ENCODE measurements around the gene TXNRD1.

The TXNRD1 gene

DNA sequence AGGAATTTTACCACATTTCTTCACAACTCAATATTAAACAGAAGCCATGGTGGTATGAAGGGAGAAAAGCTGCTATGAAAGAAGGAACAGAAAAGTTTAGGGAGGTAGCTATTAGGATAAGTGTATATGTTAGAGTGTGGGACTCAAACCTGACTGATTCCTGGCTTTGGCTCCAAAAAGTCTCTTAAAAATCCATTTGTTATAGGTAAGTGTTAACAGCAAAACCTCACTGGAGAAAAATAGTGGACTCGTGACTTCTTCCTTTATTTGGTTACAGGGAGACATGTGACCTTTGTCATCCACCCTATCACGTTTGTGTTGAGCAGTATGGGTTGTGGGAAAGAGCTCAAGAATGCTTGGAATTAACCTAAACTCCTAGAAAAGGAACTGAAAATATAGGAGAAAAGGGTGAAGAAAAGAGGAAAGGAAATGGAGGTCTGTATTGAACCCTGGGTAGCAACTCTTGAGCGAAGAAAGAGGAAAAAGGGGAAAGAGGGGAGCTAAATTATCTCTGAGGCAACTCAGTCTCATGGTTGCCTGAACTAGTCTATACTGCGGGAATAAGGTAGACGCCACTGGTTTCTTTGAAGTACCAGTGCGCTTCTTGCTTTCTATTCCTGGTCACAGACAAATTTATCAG is 84.4 kb downstream of the TXNRD1 start:
- Histone ChIP-seq H3K36me3 (ENCODE audit: control insufficient read depth, insufficient read depth, low read length) (no peaks in the 10 kb centered on the region), H3K4me1 (peaks cover 4% of the 10 kb centered on the region)

DNA sequence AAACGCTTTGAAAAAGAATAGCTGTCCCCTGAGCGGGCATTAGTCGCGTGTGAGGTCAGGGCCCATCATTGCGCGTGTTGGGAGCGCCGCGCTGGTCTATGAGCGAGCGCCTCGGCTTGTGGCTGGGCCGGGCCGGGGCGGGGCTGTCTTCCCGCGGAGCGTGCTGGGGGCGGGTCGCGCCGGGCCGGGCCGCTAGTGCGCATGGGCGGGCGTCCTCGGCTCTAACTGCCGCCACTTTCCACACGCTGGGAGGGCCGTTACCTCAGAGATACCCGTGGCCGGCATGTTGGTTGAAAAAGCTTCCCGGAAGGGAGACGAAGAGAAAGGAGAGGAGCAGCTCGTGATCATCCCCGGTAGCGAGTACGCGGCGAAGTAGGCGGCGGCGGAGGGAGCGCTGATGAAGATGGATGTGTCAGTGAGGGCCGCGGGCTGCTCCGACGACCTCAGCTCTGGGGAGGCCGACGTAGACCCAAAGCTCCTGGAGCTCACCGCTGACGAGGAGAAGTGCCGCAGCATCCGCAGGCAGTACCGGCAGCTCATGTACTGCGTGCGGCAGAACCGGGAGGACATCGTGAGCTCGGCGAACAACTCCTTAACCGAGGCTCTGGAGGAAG is 88.1 kb downstream of the TXNRD1 start, which contains the start of gene EID3:
EID3 (plus strand) TSS at position 202 of the 614 bp plus-strand sequence; CDS start at position 398, 196 bp downstream.
- peaks cover 4% of the 10 kb centered on the region for H3K4me1 ChIP-seq
- H3K27me3 ChIP-seq (ENCODE audit: control insufficient read depth, insufficient read depth, low read length) = no peaks in the 10 kb centered on the region
- H3K79me2 ChIP-seq = peaks cover 21% of the 10 kb centered on the region

More for the DNA sequence above, 84.4 kb downstream of the TXNRD1 start:
- Histone ChIP-seq H3K27ac (no peak overlapping the region), H3K4me3 (ENCODE audit: low read depth, low read length) (no peak overlapping the region), H3K27me3 (ENCODE audit: control insufficient read depth, insufficient read depth, low read length) (no peaks in the 10 kb centered on the region), H3K9ac (no peak overlapping the region), H3K9me3 (ENCODE audit: control insufficient read depth, low read length) (no peaks in the 10 kb centered on the region), H2AFZ (no peak overlapping the region), H3K79me2 (peaks cover 21% of the 10 kb centered on the region), H3K4me2 (ENCODE audit: low read length) (no peak overlapping the region)
- TF ChIP-seq, protein P1, sequence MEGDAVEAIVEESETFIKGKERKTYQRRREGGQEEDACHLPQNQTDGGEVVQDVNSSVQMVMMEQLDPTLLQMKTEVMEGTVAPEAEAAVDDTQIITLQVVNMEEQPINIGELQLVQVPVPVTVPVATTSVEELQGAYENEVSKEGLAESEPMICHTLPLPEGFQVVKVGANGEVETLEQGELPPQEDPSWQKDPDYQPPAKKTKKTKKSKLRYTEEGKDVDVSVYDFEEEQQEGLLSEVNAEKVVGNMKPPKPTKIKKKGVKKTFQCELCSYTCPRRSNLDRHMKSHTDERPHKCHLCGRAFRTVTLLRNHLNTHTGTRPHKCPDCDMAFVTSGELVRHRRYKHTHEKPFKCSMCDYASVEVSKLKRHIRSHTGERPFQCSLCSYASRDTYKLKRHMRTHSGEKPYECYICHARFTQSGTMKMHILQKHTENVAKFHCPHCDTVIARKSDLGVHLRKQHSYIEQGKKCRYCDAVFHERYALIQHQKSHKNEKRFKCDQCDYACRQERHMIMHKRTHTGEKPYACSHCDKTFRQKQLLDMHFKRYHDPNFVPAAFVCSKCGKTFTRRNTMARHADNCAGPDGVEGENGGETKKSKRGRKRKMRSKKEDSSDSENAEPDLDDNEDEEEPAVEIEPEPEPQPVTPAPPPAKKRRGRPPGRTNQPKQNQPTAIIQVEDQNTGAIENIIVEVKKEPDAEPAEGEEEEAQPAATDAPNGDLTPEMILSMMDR (IDR thresholded peaks at IDR 0.05) = no peak

DNA sequence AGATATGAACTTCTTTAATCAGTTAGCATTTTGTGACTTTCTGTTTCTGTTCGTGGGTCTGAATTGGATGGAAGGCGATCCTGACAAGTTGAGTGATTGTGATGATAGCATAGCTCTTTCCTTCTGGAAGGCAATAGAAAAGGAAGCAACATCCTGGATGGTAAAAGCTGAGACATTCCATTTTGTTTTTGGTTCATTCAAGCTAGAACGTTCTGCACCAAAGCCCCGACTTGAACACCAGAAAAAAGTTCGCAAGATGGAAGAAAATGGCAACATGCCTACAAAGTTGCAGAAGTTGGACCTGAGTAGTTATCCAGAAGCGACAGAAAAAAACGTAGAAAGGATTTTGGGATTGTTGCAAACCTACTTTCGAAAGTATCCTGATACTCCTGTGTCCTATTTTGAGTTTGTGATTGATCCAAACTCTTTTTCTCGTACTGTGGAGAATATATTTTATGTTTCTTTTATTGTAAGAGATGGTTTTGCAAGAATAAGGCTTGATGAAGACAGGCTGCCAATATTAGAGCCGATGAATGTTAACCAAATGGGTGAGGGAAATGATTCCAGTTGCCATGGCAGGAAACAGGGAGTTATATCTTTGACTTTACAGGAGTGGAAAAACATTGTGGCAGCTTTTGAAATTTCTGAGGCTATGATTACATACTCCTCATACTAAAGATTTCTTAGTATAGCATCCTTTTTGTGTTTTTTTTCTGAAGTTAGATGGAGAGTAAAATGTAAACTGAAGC is 88.9 kb downstream of the TXNRD1 start:
- no peak overlapping the region for H3K9ac ChIP-seq
- H3K27me3 ChIP-seq (ENCODE audit: control insufficient read depth, insufficient read depth, low read length) = no peaks in the 10 kb centered on the region
- no peaks in the 10 kb centered on the region for H3K36me3 ChIP-seq (ENCODE audit: control insufficient read depth, insufficient read depth, low read length)
- no peak overlapping the region for H3K4me2 ChIP-seq (ENCODE audit: low read length)
- H3K4me3 ChIP-seq (ENCODE audit: low read depth, low read length) = no peak overlapping the region
- no peaks in the 10 kb centered on the region for H3K9me3 ChIP-seq (ENCODE audit: control insufficient read depth, low read length)
- TF ChIP-seq, protein P1 (IDR thresholded peaks at IDR 0.05) = no peak
- H3K27ac ChIP-seq = peak overlapping the region; percentile 58
- H2AFZ ChIP-seq = peak overlapping the region; percentile 71
- H3K79me2 ChIP-seq = peaks cover 26% of the 10 kb centered on the region
- peaks cover 4% of the 10 kb centered on the region for H3K4me1 ChIP-seq

More for the DNA sequence above, 88.1 kb downstream of the TXNRD1 start, which contains the start of gene EID3:
- no peak within 1 kb of the TSS for H3K9ac ChIP-seq
- H3K27ac ChIP-seq = peak within 1 kb of the TSS; percentile 58
- H2AFZ ChIP-seq = peak within 1 kb of the TSS; percentile 71
- no peaks in the 10 kb centered on the region for H3K9me3 ChIP-seq (ENCODE audit: control insufficient read depth, low read length)
- peak within 1 kb of the TSS; percentile 37 for H3K4me2 ChIP-seq (ENCODE audit: low read length)
- no peaks in the 10 kb centered on the region for H3K36me3 ChIP-seq (ENCODE audit: control insufficient read depth, insufficient read depth, low read length)
- TF ChIP-seq, protein P1 (IDR thresholded peaks at IDR 0.05) = no peak
- peak within 1 kb of the TSS; percentile 44 for H3K4me3 ChIP-seq (ENCODE audit: low read depth, low read length)

DNA sequence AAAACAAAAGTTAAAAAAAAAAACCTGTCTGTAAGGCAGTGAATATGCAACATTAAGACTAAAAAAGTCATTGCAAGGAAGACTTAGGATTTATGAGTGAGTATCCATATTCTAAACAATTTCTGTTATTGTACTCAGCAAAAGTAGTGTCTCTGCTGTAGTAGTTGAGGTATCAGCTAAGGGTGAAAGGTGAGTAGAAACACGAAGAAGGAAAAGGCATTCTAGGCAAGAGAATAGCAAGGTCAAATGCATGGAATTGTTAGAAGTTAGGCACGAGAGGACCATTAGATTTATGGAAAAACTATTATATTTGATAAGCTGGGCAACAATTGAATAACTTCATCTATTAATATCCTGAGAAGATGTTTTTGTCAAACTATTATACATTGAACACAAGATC is 89.8 kb downstream of the TXNRD1 start:
- H3K27ac ChIP-seq = no peak overlapping the region
- no peak overlapping the region for H3K9ac ChIP-seq
- peaks cover 29% of the 10 kb centered on the region for H3K79me2 ChIP-seq
- no peaks in the 10 kb centered on the region for H3K36me3 ChIP-seq (ENCODE audit: control insufficient read depth, insufficient read depth, low read length)
- no peak overlapping the region for H3K4me2 ChIP-seq (ENCODE audit: low read length)
- H3K27me3 ChIP-seq (ENCODE audit: control insufficient read depth, insufficient read depth, low read length) = no peaks in the 10 kb centered on the region
- H3K4me3 ChIP-seq (ENCODE audit: low read depth, low read length) = no peak overlapping the region
- H3K4me1 ChIP-seq = peaks cover 4% of the 10 kb centered on the region
- TF ChIP-seq, protein P1 (IDR thresholded peaks at IDR 0.05) = no peak
- no peaks in the 10 kb centered on the region for H3K9me3 ChIP-seq (ENCODE audit: control insufficient read depth, low read length)
- no peak overlapping the region for H2AFZ ChIP-seq

Data from parathyroid adenoma (tissue), 2 donors.